Progenitor cell of endocrine pancreas (in vitro differentiated cells): ENCODE data around the gene RNU2-63P. TPM values are rescaled to one million over a fixed set of nuclear protein-coding genes. Genes with fewer than 3 reads are reported as not detected.

ENCODE experiments used
- DNase-seq: peaks from one replicate; pipeline ENCODE4 v3.0.0; 2021; ENCODE audit warnings: low spot score; ENCODE audit not compliant: unreplicated experiment
- H3K27ac Mint-ChIP-seq: 2 replicates; pipeline ENCODE4 v1.8.0; 2021; ENCODE audit warnings: mild to moderate bottlenecking, moderate library complexity, mixed read lengths
- H3K27me3 Mint-ChIP-seq: 2 replicates; pipeline ENCODE4 v1.8.0; 2021; ENCODE audit warnings: mixed read lengths
- H3K36me3 Mint-ChIP-seq: 2 replicates; pipeline ENCODE4 v1.8.0; 2022; ENCODE audit warnings: mixed read lengths; ENCODE audit not compliant: insufficient read depth
- H3K4me1 Mint-ChIP-seq: 2 replicates; pipeline ENCODE4 v1.8.0; 2021; ENCODE audit warnings: low read depth, mixed read lengths
- H3K4me3 Mint-ChIP-seq: 2 replicates; pipeline ENCODE4 v1.8.0; 2021; ENCODE audit warnings: low read depth, mild to moderate bottlenecking, moderate library complexity, mixed read lengths
- H3K9me3 Mint-ChIP-seq: 2 replicates; pipeline ENCODE4 v1.8.0; 2021; ENCODE audit warnings: low read depth, mixed read lengths
- total RNA-seq: library from RNA; stranded (reverse); gene quantifications from 2 replicates; pipeline ENCODE4 v1.2.1, GENCODE V29; 2021
- TF ChIP-seq, protein P1 (sequence below): fragments of 200-600 bp; sonication (generic); IDR thresholded peaks from one replicate; pipeline ENCODE4 v1.5.0; 2021; ENCODE audit warnings: antibody characterized with exemption, mild to moderate bottlenecking; ENCODE audit not compliant: unreplicated experiment

The RNU2-63P gene
- total RNA-seq, 1 donor from 2014 or later: 2.8 TPM

GRCh38 chr2:88036606-88037005 lies 20.3 kb upstream of the RNU2-63P start:
- no peaks in the 10 kb centered on the region for H3K4me1 Mint-ChIP-seq
- peaks cover 8% of the 10 kb centered on the region for H3K36me3 Mint-ChIP-seq

GRCh38 chr2:88036182-88036581 lies 19.8 kb upstream of the RNU2-63P start:
- Mint-ChIP-seq H3K27ac (no peak overlapping the region), H3K9me3 (no peaks in the 10 kb centered on the region), H3K4me3 (no peak overlapping the region), H3K36me3 (peaks cover 8% of the 10 kb centered on the region), H3K4me1 (no peaks in the 10 kb centered on the region), H3K27me3 (no peaks in the 10 kb centered on the region)
- DNase-seq: no peak
- TF ChIP-seq, protein P1, sequence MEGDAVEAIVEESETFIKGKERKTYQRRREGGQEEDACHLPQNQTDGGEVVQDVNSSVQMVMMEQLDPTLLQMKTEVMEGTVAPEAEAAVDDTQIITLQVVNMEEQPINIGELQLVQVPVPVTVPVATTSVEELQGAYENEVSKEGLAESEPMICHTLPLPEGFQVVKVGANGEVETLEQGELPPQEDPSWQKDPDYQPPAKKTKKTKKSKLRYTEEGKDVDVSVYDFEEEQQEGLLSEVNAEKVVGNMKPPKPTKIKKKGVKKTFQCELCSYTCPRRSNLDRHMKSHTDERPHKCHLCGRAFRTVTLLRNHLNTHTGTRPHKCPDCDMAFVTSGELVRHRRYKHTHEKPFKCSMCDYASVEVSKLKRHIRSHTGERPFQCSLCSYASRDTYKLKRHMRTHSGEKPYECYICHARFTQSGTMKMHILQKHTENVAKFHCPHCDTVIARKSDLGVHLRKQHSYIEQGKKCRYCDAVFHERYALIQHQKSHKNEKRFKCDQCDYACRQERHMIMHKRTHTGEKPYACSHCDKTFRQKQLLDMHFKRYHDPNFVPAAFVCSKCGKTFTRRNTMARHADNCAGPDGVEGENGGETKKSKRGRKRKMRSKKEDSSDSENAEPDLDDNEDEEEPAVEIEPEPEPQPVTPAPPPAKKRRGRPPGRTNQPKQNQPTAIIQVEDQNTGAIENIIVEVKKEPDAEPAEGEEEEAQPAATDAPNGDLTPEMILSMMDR: no peak

More at GRCh38 chr2:88036606-88037005, 20.3 kb upstream of the RNU2-63P start:
- no peaks in the 10 kb centered on the region for H3K9me3 Mint-ChIP-seq
- no peak overlapping the region for H3K27ac Mint-ChIP-seq
- no peaks in the 10 kb centered on the region for H3K27me3 Mint-ChIP-seq
- TF ChIP-seq, protein P1: no peak
- DNase-seq: no peak
- no peak overlapping the region for H3K4me3 Mint-ChIP-seq

GRCh38 chr2:88032070-88032702 lies 15.8 kb upstream of the RNU2-63P start:
- DNase-seq: no peak
- Mint-ChIP-seq H3K4me3 (no peak overlapping the region), H3K27me3 (no peaks in the 10 kb centered on the region), H3K4me1 (no peaks in the 10 kb centered on the region), H3K36me3 (peaks cover 20% of the 10 kb centered on the region), H3K9me3 (no peaks in the 10 kb centered on the region), H3K27ac (no peak overlapping the region)
- TF ChIP-seq, protein P1: no peak

- Mint-ChIP-seq H3K36me3 (peaks cover 17% of the 10 kb centered on the region), H3K27me3 (no peaks in the 10 kb centered on the region), H3K4me1 (peaks cover 5% of the 10 kb centered on the region), H3K9me3 (no peaks in the 10 kb centered on the region), H3K4me3 (no peak overlapping the region), H3K27ac (no peak overlapping the region)
- no peak for DNase-seq
- TF ChIP-seq, protein P1: no peak
Observed at GRCh38 chr2:88028931-88029330, 12.6 kb upstream of the RNU2-63P start.

DNA sequence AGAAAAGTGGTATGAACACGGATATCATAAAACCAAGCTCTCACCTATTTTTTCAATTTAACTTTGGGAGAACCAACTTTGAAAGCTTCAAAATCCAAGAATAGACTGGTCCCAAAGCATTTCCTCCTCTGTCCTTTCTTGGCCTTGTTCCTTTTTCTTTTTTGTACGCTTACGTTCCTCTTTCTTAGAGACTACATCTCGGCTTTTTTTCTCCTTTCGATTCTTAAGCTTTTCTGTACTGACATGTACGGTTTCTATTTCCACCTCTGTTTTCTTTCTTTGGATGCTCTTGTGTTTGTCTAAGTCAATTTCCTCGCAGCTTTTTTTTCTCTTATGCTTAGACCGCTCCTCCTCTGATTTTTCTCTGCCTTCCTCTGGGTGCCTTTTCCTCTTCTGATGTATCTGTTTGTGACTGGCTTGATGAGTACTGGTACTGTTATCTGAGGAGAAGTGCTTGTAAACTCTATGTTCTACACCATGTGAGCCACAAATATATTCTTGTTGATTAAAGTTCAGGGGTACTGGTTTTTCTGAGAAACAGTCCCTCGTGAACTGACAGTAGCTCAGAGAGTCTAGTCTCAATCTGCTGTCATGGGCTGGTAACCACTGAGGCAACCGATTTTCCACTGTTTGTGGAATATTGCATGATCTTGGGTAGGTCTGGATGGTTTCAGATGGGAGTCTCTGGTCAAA lies 11.5 kb upstream of the RNU2-63P start:
- Mint-ChIP-seq H3K36me3 (peaks cover 20% of the 10 kb centered on the region), H3K4me1 (peaks cover 5% of the 10 kb centered on the region), H3K27ac (no peak overlapping the region), H3K27me3 (no peaks in the 10 kb centered on the region), H3K9me3 (no peaks in the 10 kb centered on the region), H3K4me3 (no peak overlapping the region)
- TF ChIP-seq, protein P1: no peak
- DNase-seq: no peak
